Tibial nerve (tissue), 3 donors: ENCODE results near the gene CKAP2L.

Experiments used
- POLR2A ChIP-seq, 2 donors: fragments of 450-650 bp; IDR thresholded peaks; one replicate each; pipeline ENCODE4 v1.6.1; 2017; ENCODE audit warnings: antibody characterized with exemption in 2 of 2, mild to moderate bottlenecking in 2 of 2, moderate library complexity in 2 of 2
- TF ChIP-seq, protein P1 (sequence below), 5 experiments: fragments of 200-600 bp in 3 of 5; fragments of 450-650 bp in 2 of 5; sonication (generic) in 3 of 5; IDR thresholded peaks; one replicate each; pipeline ENCODE4 v1.5.1; 2016 to 2019; ENCODE audit warnings: antibody characterized with exemption in 5 of 5, mild to moderate bottlenecking in 3 of 5, moderate library complexity in 2 of 5

GRCh38 chr2:112705575-112705974 lies 58.8 kb downstream of the CKAP2L start:
- TF ChIP-seq POLR2A (IDR thresholded peaks at IDR 0.05) = no peak
- TF ChIP-seq, protein P1, sequence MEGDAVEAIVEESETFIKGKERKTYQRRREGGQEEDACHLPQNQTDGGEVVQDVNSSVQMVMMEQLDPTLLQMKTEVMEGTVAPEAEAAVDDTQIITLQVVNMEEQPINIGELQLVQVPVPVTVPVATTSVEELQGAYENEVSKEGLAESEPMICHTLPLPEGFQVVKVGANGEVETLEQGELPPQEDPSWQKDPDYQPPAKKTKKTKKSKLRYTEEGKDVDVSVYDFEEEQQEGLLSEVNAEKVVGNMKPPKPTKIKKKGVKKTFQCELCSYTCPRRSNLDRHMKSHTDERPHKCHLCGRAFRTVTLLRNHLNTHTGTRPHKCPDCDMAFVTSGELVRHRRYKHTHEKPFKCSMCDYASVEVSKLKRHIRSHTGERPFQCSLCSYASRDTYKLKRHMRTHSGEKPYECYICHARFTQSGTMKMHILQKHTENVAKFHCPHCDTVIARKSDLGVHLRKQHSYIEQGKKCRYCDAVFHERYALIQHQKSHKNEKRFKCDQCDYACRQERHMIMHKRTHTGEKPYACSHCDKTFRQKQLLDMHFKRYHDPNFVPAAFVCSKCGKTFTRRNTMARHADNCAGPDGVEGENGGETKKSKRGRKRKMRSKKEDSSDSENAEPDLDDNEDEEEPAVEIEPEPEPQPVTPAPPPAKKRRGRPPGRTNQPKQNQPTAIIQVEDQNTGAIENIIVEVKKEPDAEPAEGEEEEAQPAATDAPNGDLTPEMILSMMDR (IDR thresholded peaks at IDR 0.05) = no peak
